GM12892 (cell line): ENCODE measurements around the gene ATP8A2.

Experiments used
- POLR2A ChIP-seq: IDR thresholded peaks from 2 replicates; pipeline ENCODE4 v1.6.1; 2011; ENCODE audit warnings: low read depth, low read length, control low read depth
- POLR2AphosphoS5 ChIP-seq: IDR thresholded peaks from 2 replicates; pipeline ENCODE4 v1.6.1; 2011; ENCODE audit warnings: low read depth, low read length, control low read depth
- TAF1 ChIP-seq: IDR thresholded peaks from 2 replicates; pipeline ENCODE4 v1.6.1; 2011; ENCODE audit warnings: low read depth, mild to moderate bottlenecking, control low read depth, low read length, borderline replicate concordance

DNA sequence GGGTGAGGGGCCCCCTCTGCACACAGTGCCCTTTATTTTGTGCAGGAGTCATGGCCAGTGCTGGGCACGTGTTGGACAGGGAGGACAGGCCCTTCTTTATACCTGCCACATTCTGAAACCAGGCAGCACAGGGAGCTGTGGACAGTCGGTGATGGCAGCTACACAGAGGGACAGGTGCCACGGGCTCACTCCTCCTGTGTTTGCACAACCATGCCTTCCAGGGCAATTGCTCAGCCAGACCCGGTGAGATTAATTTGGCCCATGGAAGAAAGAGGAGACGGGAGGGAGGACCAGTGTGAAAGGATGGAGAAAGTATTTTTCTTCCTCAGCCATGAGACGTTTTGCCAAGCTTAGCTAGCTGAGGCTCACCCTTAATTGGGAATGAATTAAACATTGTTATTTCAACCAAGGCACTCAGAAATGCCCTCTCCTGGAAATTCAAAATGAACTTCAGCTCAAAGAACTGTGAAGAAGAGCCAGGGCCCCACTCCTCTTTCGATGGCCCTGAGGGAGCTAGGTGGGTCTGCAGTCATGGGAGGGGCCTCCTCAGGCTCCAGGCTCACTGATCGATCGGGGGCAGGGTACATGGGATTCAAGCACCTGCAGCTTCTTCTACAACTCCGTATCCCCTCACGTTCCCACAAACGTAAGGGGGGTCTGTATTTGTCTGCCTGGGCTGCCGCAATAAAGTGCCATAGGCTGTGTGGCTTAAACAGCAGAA lies 638.9 kb downstream of the ATP8A2 start:
- TF ChIP-seq POLR2A = no peak
- no peak for TF ChIP-seq TAF1
- no peak for TF ChIP-seq POLR2AphosphoS5
